PC-9 (cell line): ENCODE data around the gene NEB.

Experiments used
- CTCF ChIP-seq: fragments of 200-600 bp; sonication (generic); conservative IDR thresholded peaks from 2 replicates; pipeline ENCODE4 v1.6.1; 2017; ENCODE audit warnings: mixed run types, antibody characterized with exemption, mild to moderate bottlenecking, moderate library complexity
- EZH2 ChIP-seq: fragments of 200-600 bp; sonication (generic); IDR thresholded peaks from 2 replicates; pipeline ENCODE4 v1.8.0; 2017; ENCODE audit warnings: antibody characterized with exemption, low read depth

DNA sequence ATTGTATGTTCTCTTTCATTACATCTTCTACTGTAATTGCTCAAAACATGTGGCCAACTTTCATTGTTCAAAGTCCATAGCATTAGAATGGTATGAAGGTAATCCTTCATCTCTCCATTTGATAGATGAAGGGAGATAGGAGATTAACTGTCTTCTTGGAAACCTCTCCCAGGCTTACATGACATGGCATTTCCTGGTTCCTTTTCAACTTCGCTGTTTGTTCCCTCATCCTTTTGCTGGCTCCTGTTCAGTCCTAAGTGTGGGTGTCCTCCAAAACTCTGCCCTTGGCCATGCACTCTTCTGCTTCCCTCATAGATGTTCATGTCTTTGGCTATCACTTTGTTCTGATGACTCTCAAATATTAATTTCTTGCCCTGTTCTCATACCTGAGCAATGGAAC lies 13.8 kb downstream of the NEB start:
- TF ChIP-seq CTCF (no peak), EZH2 (no peak)
